ENCODE results near the gene CNTD1.

The CNTD1 gene

GRCh38 chr17:42773290-42774035 is 25.2 kb upstream of the CNTD1 start, which contains the start of gene VPS25:
TSS of gene VPS25 (plus strand) at chr17:42773449. CDS start at chr17:42773476, 27 bp downstream.
- peak within 1 kb of the TSS; percentile 83 for H3K27ac ChIP-seq

GRCh38 chr17:42774066-42774745 is 24.5 kb upstream of the CNTD1 start:
- H3K27ac ChIP-seq = peak overlapping the region; percentile 83
- no peak for TF ChIP-seq CTCF (conservative IDR thresholded peaks at IDR 0.05)

More at GRCh38 chr17:42773290-42774035, 25.2 kb upstream of the CNTD1 start, which contains the start of gene VPS25:
- TF ChIP-seq CTCF (conservative IDR thresholded peaks at IDR 0.05) = 0 out of 2 replicates have a peak, but pooled peaks have one; percentile 6

- no peak for TF ChIP-seq CTCF (conservative IDR thresholded peaks at IDR 0.05)
- no peak overlapping the region for H3K27ac ChIP-seq
Measured at GRCh38 chr17:42775534-42776098, 23.0 kb upstream of the CNTD1 start.

GRCh38 chr17:42778570-42778969 is 20.1 kb upstream of the CNTD1 start:
- H3K27ac ChIP-seq = peak overlapping the region; percentile 74
- TF ChIP-seq CTCF (conservative IDR thresholded peaks at IDR 0.05) = no peak

GRCh38 chr17:42779304-42779935 is 19.2 kb upstream of the CNTD1 start:
- no peak for TF ChIP-seq CTCF (conservative IDR thresholded peaks at IDR 0.05)
- peak overlapping the region; percentile 74 for H3K27ac ChIP-seq

- no peak for TF ChIP-seq CTCF (conservative IDR thresholded peaks at IDR 0.05)
- H3K27ac ChIP-seq = peak within 1 kb of the TSS; percentile 74
Measured at GRCh38 chr17:42779936-42780850, 18.5 kb upstream of the CNTD1 start, which contains the start of gene WNK4. TSS of gene WNK4 (plus strand) at chr17:42780610. CDS start at chr17:42780699, 89 bp downstream.

Measured in VCaP (cell line).